ENCODE data around the gene RITA1.

The RITA1 gene

GRCh38 chr12:113232089-113232839 lies 46.7 kb downstream of the RITA1 start:
- DNase-seq: no peak

- peak; percentile 66 for DNase-seq
Observed at GRCh38 chr12:113232840-113233585, 47.5 kb downstream of the RITA1 start.

GRCh38 chr12:113233967-113234366 lies 48.4 kb downstream of the RITA1 start:
- no peak for DNase-seq

- no peak for DNase-seq
Observed at GRCh38 chr12:113234483-113234882, 49.0 kb downstream of the RITA1 start.

GRCh38 chr12:113235976-113236375 lies 50.5 kb downstream of the RITA1 start:
- DNase-seq: no peak

GRCh38 chr12:113236539-113237399 lies 51.2 kb downstream of the RITA1 start:
- no peak for DNase-seq

- no peak for DNase-seq
Observed at GRCh38 chr12:113237748-113238147, 52.2 kb downstream of the RITA1 start.

- DNase-seq: no peak
Observed at GRCh38 chr12:113238309-113238708, 52.8 kb downstream of the RITA1 start.

- DNase-seq: no peak
Observed at GRCh38 chr12:113239288-113239771, 53.8 kb downstream of the RITA1 start.

GRCh38 chr12:113239811-113240331 lies 54.4 kb downstream of the RITA1 start:
- DNase-seq: peak; percentile 65

GRCh38 chr12:113240395-113240794 lies 54.9 kb downstream of the RITA1 start:
- no peak for DNase-seq

GRCh38 chr12:113241191-113242025 lies 55.9 kb downstream of the RITA1 start:
- peak; percentile 72 for DNase-seq
